ENCODE measurements around the gene ANGPTL8. TPM values are rescaled to one million over a fixed set of nuclear protein-coding genes. Genes with fewer than 3 reads are reported as not detected.

Gene ANGPTL8
- total RNA-seq, 5 donors from 2014 or later (not counting 1 experiment from before 2014, with no cell fraction given) = not detected

DNA sequence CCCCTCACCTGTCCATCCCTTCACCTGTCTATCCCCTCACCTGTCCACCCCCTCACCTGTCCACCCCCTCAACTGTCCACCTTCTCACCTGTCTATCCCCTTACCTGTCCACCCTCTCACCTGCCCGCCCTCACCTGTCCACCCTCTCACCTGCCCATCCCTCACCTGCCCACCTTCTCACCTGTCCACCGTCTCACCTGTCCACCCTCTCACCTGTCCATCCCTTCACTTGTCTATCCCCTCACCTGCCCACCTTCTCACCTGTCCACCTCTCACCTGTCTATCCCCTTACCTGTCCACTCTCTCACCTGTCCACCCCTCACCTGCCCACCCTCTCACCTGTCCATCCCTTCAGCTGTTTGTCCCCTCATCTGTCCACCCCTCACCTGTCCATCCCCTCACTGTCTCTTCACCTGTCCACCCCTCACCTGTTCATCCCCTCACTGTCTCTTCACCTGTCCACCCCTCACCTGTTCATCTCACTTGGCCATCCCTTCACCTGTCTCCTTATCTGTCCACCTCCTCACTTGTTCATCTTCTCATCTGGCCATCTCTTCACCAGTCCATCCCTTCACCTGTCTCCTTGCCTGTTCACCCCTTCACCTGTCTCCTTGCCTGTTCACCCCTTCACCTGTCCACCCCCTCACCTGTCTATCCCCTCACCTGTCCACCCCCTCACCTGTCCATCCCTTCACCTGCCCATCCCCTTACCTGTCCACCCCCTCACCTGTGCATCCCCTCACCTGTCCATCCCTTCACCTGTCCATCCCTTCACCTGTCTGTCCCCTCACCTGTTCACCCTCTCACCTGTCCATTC is 29.4 kb upstream of the ANGPTL8 start:
- peaks cover 0 to 7% of the 10 kb centered on the region in 2 experiments for H3K27me3 ChIP-seq (replicated peaks in 1 of 2; ENCODE audit: control insufficient read depth in 2 of 2, extremely low read depth in 1 of 2, insufficient read depth in 2 of 2, low read length in 1 of 2)
- peaks cover 2 to 7% of the 10 kb centered on the region in 2 donors for H3K27me3 Mint-ChIP-seq
- DNase-seq = no peak
- no peak overlapping the region for H3K27ac Mint-ChIP-seq
- H3K9me3 Mint-ChIP-seq = no peaks in the 10 kb centered on the region
- no peaks in the 10 kb centered on the region for H3K4me1 Mint-ChIP-seq
- 81% methylated on average over 2 of the region's 2 CpGs for WGBS (ENCODE audit: insufficient coverage)
- no peaks in the 10 kb centered on the region for H3K4me1 ChIP-seq (ENCODE audit: control insufficient read depth in 1 of 2, extremely low read depth in 1 of 2, insufficient read depth in 2 of 2, low read length in 2 of 2)
- H3K36me3 ChIP-seq (ENCODE audit: control insufficient read depth in 2 of 2, extremely low read depth in 1 of 2, insufficient read depth in 1 of 2, low read length in 1 of 2) = no peaks in the 10 kb centered on the region
- ATAC-seq (replicated peaks in 1 of 4) = no peak
- H3K4me3 ChIP-seq (ENCODE audit: control insufficient read depth in 1 of 2, extremely low read depth in 1 of 2, low read length in 1 of 2) = no peak overlapping the region
- H3K27ac ChIP-seq (ENCODE audit: low read length) = no peak overlapping the region
- no peaks in the 10 kb centered on the region for H3K36me3 Mint-ChIP-seq
- no peak overlapping the region for H3K4me3 Mint-ChIP-seq
- H3K9me3 ChIP-seq = no peaks in the 10 kb centered on the region
- POLR2A ChIA-PET = no interaction called here
- CTCF ChIA-PET = no interaction called here

DNA sequence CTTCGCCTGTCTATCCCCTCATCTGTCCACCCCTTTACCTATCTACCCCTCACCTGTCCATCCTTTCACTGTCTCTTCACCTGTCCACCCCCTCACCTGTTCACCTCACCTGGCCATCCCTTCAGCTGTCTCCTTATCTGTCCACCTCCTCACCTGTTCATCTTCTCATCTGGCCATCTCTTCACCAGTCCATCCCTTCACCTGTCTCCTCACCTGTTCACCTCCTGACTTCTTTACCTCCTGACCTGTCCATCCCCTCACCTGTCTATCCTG is 28.8 kb upstream of the ANGPTL8 start:
- peaks cover 7% of the 10 kb centered on the region in 2 donors for H3K27me3 Mint-ChIP-seq
- Histone ChIP-seq H3K4me3 (ENCODE audit: control insufficient read depth in 1 of 2, extremely low read depth in 1 of 2, low read length in 1 of 2) (no peak overlapping the region), H3K4me1 (ENCODE audit: control insufficient read depth in 1 of 2, extremely low read depth in 1 of 2, insufficient read depth in 2 of 2, low read length in 2 of 2) (no peaks in the 10 kb centered on the region), H3K27me3 (replicated peaks in 1 of 2; ENCODE audit: control insufficient read depth in 2 of 2, extremely low read depth in 1 of 2, insufficient read depth in 2 of 2, low read length in 1 of 2) (peaks cover 0 to 11% of the 10 kb centered on the region in 2 experiments), H3K9me3 (no peaks in the 10 kb centered on the region), H3K27ac (ENCODE audit: low read length) (no peak overlapping the region), H3K36me3 (ENCODE audit: control insufficient read depth in 2 of 2, extremely low read depth in 1 of 2, insufficient read depth in 1 of 2, low read length in 1 of 2) (no peaks in the 10 kb centered on the region)
- no peaks in the 10 kb centered on the region for H3K36me3 Mint-ChIP-seq
- no peak overlapping the region for H3K27ac Mint-ChIP-seq
- H3K9me3 Mint-ChIP-seq = no peaks in the 10 kb centered on the region
- ChIA-PET CTCF (no interaction called here), POLR2A (no interaction called here)
- no peaks in the 10 kb centered on the region for H3K4me1 Mint-ChIP-seq
- H3K4me3 Mint-ChIP-seq = no peak overlapping the region
- no peak for DNase-seq
- no peak for ATAC-seq (replicated peaks in 1 of 4)
- WGBS (ENCODE audit: insufficient coverage) = 100% methylated on average over 1 of the region's 1 CpG

DNA sequence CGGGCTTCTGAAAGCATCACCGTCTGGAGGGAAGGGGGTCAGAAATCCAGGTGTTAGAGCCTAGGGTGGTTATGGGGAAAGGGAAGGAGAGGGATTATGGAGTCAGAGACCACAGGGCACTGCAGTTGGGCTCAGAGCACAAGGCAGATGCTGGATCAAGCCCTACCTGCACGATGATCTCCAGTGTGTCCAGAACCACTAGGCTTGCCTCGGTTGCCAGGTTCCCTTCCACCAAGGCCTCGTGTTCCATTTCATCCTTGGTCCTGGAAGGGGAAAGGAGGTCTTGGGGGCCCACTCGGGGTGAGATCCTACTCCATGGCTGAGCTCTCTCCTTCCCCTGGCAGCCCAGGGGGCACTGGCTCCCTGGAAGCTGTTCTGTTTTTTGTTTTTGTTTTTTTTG is 25.0 kb upstream of the ANGPTL8 start:
- H3K4me3 Mint-ChIP-seq = no peak overlapping the region
- DNase-seq (no peak), ATAC-seq (replicated peaks in 1 of 4) (no peak)
- Histone ChIP-seq H3K36me3 (ENCODE audit: control insufficient read depth in 2 of 2, extremely low read depth in 1 of 2, insufficient read depth in 1 of 2, low read length in 1 of 2) (no peaks in the 10 kb centered on the region), H3K27ac (ENCODE audit: low read length) (no peak overlapping the region), H3K4me1 (ENCODE audit: control insufficient read depth in 1 of 2, extremely low read depth in 1 of 2, insufficient read depth in 2 of 2, low read length in 2 of 2) (no peaks in the 10 kb centered on the region), H3K27me3 (replicated peaks in 1 of 2; ENCODE audit: control insufficient read depth in 2 of 2, extremely low read depth in 1 of 2, insufficient read depth in 2 of 2, low read length in 1 of 2) (peaks cover 0 to 28% of the 10 kb centered on the region in 2 experiments), H3K9me3 (no peaks in the 10 kb centered on the region), H3K4me3 (ENCODE audit: control insufficient read depth in 1 of 2, extremely low read depth in 1 of 2, low read length in 1 of 2) (no peak overlapping the region)
- ChIA-PET CTCF (no interaction called here), POLR2A (no interaction called here)
- no peaks in the 10 kb centered on the region for H3K4me1 Mint-ChIP-seq
- 100% methylated on average over 2 of the region's 6 CpGs for WGBS (ENCODE audit: insufficient coverage)
- peaks cover 4 to 13% of the 10 kb centered on the region in 2 donors for H3K27me3 Mint-ChIP-seq
- H3K36me3 Mint-ChIP-seq = no peaks in the 10 kb centered on the region
- no peak overlapping the region for H3K27ac Mint-ChIP-seq
- H3K9me3 Mint-ChIP-seq = no peaks in the 10 kb centered on the region

DNA sequence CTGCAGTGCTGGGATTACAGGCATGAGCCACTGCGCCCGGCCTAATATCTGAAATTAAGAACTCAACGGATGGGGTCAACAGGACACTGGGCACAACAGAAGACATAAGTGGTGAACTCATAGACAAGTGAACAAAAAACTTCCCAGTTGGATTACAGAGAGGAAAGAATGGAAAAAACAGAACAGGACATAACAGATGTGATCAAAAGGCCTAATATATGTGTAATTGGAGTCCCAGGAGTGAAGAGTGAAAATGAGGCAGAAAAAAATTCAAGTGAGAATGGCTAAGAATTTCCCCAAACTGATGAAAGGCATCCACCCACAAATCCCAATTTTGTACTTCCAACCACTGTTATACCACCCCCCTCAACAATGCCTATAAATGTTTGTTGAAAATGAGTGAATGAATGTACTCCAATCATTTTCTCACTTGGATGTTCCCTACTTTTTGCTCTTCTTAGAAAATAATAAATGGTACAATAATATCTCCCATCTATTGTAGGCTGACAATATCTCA is 18.3 kb upstream of the ANGPTL8 start:
- DNase-seq (no peak), ATAC-seq (replicated peaks in 1 of 4) (no peak)
- 100% methylated on average over 3 of the region's 3 CpGs for WGBS (ENCODE audit: insufficient coverage)
- H3K36me3 Mint-ChIP-seq = peaks cover 13% of the 10 kb centered on the region
- CTCF ChIA-PET = no interaction called here
- peaks cover 5 to 7% of the 10 kb centered on the region in 2 donors for H3K27me3 Mint-ChIP-seq
- H3K27me3 ChIP-seq (replicated peaks in 1 of 2; ENCODE audit: control insufficient read depth in 2 of 2, extremely low read depth in 1 of 2, insufficient read depth in 2 of 2, low read length in 1 of 2) = peaks cover 0 to 19% of the 10 kb centered on the region in 2 experiments
- no peaks in the 10 kb centered on the region for H3K4me1 Mint-ChIP-seq
- POLR2A ChIA-PET = no interaction called here
- H3K36me3 ChIP-seq (ENCODE audit: control insufficient read depth in 2 of 2, extremely low read depth in 1 of 2, insufficient read depth in 1 of 2, low read length in 1 of 2) = no peaks in the 10 kb centered on the region
- H3K4me3 Mint-ChIP-seq = no peak overlapping the region
- peaks cover 13 to 14% (median 14%) of the 10 kb centered on the region in 3 donors for H3K9me3 Mint-ChIP-seq
- no peaks in the 10 kb centered on the region for H3K4me1 ChIP-seq (ENCODE audit: control insufficient read depth in 1 of 2, extremely low read depth in 1 of 2, insufficient read depth in 2 of 2, low read length in 2 of 2)
- H3K9me3 ChIP-seq = no peaks in the 10 kb centered on the region
- no peak overlapping the region for H3K27ac ChIP-seq (ENCODE audit: low read length)
- no peak overlapping the region for H3K27ac Mint-ChIP-seq
- H3K4me3 ChIP-seq (ENCODE audit: control insufficient read depth in 1 of 2, extremely low read depth in 1 of 2, low read length in 1 of 2) = no peak overlapping the region

DNA sequence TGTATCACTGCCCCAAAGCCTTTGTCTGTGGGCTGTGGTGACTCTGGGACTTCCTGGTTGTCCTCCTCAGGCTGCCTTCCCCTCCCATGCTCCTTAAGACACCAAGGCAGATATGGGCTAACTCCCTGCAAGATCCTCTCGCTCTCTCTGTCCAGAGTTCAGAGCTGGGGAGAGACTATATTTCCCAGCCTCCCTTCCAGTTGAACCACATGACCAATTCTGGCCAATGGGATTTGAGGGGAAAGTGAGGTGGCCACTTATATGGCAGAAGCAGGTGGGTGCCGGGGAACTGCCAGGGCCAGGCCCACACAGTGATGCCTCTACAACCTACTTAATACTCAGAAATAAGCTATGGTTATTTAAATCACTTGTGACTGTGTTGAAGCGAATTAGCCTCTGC is 16.2 kb upstream of the ANGPTL8 start:
- CTCF ChIA-PET = no interaction called here
- H3K36me3 Mint-ChIP-seq = peaks cover 13% of the 10 kb centered on the region
- H3K4me1 ChIP-seq (ENCODE audit: control insufficient read depth in 1 of 2, extremely low read depth in 1 of 2, insufficient read depth in 2 of 2, low read length in 2 of 2) = no peaks in the 10 kb centered on the region
- no peak for DNase-seq
- no peak for ATAC-seq (replicated peaks in 1 of 4)
- H3K27me3 ChIP-seq (replicated peaks in 1 of 2; ENCODE audit: control insufficient read depth in 2 of 2, extremely low read depth in 1 of 2, insufficient read depth in 2 of 2, low read length in 1 of 2) = peaks cover 0 to 11% of the 10 kb centered on the region in 2 experiments
- H3K4me3 Mint-ChIP-seq = no peak overlapping the region
- H3K27ac ChIP-seq (ENCODE audit: low read length) = no peak overlapping the region
- WGBS (ENCODE audit: insufficient coverage) = no CpG with 5 or more reads among the region's 3 CpGs
- H3K9me3 Mint-ChIP-seq = peaks cover 13 to 14% (median 14%) of the 10 kb centered on the region in 3 donors
- peaks cover 0 to 4% (median 0%) of the 10 kb centered on the region in 3 donors for H3K4me1 Mint-ChIP-seq
- no peak overlapping the region for H3K4me3 ChIP-seq (ENCODE audit: control insufficient read depth in 1 of 2, extremely low read depth in 1 of 2, low read length in 1 of 2)
- H3K36me3 ChIP-seq (ENCODE audit: control insufficient read depth in 2 of 2, extremely low read depth in 1 of 2, insufficient read depth in 1 of 2, low read length in 1 of 2) = no peaks in the 10 kb centered on the region
- H3K9me3 ChIP-seq = no peaks in the 10 kb centered on the region
- H3K27me3 Mint-ChIP-seq = peaks cover 2 to 3% of the 10 kb centered on the region in 2 donors
- POLR2A ChIA-PET = no interaction called here
- no peak overlapping the region for H3K27ac Mint-ChIP-seq

DNA sequence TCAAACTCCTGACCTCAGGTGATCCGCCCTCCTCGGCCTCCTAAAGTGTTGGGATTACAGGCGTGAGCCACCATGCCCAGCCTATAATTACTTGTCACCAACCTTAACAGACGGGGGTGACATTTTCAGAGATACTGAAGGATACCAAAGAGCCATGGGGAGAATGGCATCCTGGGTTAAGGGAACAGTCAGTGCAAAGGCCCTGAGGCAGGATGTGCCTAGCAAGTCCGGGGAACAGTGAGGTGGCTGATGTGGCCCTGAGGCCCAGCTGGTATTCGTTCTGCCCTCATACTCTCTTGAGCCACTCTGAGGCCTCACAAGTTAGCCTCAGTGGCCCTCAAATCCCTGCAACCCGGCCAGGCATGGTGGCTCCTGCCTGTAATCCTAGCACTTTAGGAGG is 15.0 kb upstream of the ANGPTL8 start:
- POLR2A ChIA-PET = no interaction called here
- Mint-ChIP-seq H3K27me3 (peaks cover 2 to 3% of the 10 kb centered on the region in 2 donors), H3K9me3 (peaks cover 13 to 14% (median 14%) of the 10 kb centered on the region in 3 donors)

More for the DNA sequence above, 15.0 kb upstream of the ANGPTL8 start:
- 86% methylated on average over 5 of the region's 7 CpGs for WGBS (ENCODE audit: insufficient coverage)
- Mint-ChIP-seq H3K4me3 (no peak overlapping the region), H3K4me1 (peaks cover 0 to 4% (median 0%) of the 10 kb centered on the region in 3 donors), H3K27ac (no peak overlapping the region), H3K36me3 (peaks cover 13% of the 10 kb centered on the region)
- DNase-seq (no peak), ATAC-seq (replicated peaks in 1 of 4) (no peak)
- Histone ChIP-seq H3K4me1 (ENCODE audit: control insufficient read depth in 1 of 2, extremely low read depth in 1 of 2, insufficient read depth in 2 of 2, low read length in 2 of 2) (no peaks in the 10 kb centered on the region), H3K27ac (ENCODE audit: low read length) (no peak overlapping the region), H3K27me3 (replicated peaks in 1 of 2; ENCODE audit: control insufficient read depth in 2 of 2, extremely low read depth in 1 of 2, insufficient read depth in 2 of 2, low read length in 1 of 2) (peaks cover 0 to 17% of the 10 kb centered on the region in 2 experiments), H3K9me3 (no peaks in the 10 kb centered on the region), H3K36me3 (ENCODE audit: control insufficient read depth in 2 of 2, extremely low read depth in 1 of 2, insufficient read depth in 1 of 2, low read length in 1 of 2) (no peaks in the 10 kb centered on the region), H3K4me3 (ENCODE audit: control insufficient read depth in 1 of 2, extremely low read depth in 1 of 2, low read length in 1 of 2) (no peak overlapping the region)
- CTCF ChIA-PET = no interaction called here

All from T-cell (primary cell).